ENCODE results near the gene DCDC2B. TPM values are rescaled to one million over a fixed set of nuclear protein-coding genes. Genes with fewer than 3 reads are reported as not detected.

The DCDC2B gene
- total and polyA plus RNA-seq, 7 donors: 0.04 TPM; not detected in 6

DNA sequence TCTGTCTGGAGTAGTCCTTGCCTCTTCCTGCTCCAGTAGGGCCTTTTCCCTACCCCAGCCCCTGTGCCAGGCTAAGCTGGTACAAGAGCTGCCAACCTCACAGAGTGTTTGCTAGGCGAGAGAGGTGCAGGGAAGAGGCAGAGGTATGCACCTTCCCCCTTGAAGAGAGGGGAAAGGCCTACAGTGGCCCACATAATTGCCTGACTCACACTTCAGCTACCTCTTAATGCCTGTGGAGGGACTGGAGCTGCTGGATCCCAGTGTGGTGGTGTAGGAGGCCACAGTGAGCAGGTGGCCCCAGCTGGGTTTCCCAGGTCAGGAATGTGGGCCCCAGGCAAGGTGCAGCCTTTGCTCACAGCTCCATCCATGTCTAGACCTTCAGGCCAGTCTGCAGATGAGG, 11.8 kb upstream of the DCDC2B start:
- TF ChIP-seq POLR2A (IDR thresholded peaks at IDR 0.05) (no peak), EP300 (IDR thresholded peaks at IDR 0.05) (no peak), POLR2AphosphoS5 (IDR thresholded peaks at IDR 0.05) (no peak)
- TF ChIP-seq, protein P1, sequence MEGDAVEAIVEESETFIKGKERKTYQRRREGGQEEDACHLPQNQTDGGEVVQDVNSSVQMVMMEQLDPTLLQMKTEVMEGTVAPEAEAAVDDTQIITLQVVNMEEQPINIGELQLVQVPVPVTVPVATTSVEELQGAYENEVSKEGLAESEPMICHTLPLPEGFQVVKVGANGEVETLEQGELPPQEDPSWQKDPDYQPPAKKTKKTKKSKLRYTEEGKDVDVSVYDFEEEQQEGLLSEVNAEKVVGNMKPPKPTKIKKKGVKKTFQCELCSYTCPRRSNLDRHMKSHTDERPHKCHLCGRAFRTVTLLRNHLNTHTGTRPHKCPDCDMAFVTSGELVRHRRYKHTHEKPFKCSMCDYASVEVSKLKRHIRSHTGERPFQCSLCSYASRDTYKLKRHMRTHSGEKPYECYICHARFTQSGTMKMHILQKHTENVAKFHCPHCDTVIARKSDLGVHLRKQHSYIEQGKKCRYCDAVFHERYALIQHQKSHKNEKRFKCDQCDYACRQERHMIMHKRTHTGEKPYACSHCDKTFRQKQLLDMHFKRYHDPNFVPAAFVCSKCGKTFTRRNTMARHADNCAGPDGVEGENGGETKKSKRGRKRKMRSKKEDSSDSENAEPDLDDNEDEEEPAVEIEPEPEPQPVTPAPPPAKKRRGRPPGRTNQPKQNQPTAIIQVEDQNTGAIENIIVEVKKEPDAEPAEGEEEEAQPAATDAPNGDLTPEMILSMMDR (IDR thresholded peaks at IDR 0.05): no peak
- WGBS, 2 donors: 92 to 94% methylated on average over 1 of the region's 1 CpG
- no peak for DNase-seq
- Histone ChIP-seq H3K27ac (no peak overlapping the region), H3K9me3 (no peaks in the 10 kb centered on the region), H3K27me3 (no peaks in the 10 kb centered on the region), H3K4me3 (no peak overlapping the region), H3K4me1 (peaks cover 0 to 25% (median 22%) of the 10 kb centered on the region in 4 donors), H3K36me3 (peaks cover 32 to 61% (median 44%) of the 10 kb centered on the region in 4 donors)
- intact Hi-C loops (cut with DNase I): no loop called here

DNA sequence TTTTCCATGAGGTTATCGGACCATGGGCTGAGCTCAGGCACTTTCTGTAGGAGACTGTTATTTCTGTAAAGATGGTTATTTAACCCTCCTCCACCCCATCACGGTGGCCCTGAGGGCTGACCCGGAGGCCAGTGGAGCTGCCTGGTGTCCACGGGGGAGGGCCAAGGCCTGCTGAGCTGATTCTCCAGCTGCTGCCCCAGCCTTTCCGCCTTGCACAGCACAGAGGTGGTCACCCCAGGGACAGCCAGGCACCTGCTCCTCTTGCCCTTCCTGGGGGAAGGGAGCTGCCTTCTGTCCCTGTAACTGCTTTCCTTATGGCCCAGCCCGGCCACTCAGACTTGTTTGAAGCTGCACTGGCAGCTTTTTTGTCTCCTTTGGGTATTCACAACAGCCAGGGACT, 11.1 kb upstream of the DCDC2B start:
- no peak overlapping the region for H3K27ac ChIP-seq
- no peak for DNase-seq
- 76 to 84% methylated on average over 6 of the region's 6 CpGs for WGBS, 2 donors
- no peak overlapping the region for H3K4me3 ChIP-seq
- TF ChIP-seq EP300 (IDR thresholded peaks at IDR 0.05) (no peak), POLR2A (IDR thresholded peaks at IDR 0.05) (no peak), POLR2AphosphoS5 (IDR thresholded peaks at IDR 0.05) (no peak)
- TF ChIP-seq, protein P1 (IDR thresholded peaks at IDR 0.05): no peak
- H3K4me1 ChIP-seq: peaks cover 0 to 30% (median 23%) of the 10 kb centered on the region in 4 donors
- H3K36me3 ChIP-seq: peaks cover 24 to 53% (median 36%) of the 10 kb centered on the region in 4 donors
- H3K27me3 ChIP-seq: no peaks in the 10 kb centered on the region
- intact Hi-C loops (cut with DNase I): no loop called here
- H3K9me3 ChIP-seq: no peaks in the 10 kb centered on the region

DNA sequence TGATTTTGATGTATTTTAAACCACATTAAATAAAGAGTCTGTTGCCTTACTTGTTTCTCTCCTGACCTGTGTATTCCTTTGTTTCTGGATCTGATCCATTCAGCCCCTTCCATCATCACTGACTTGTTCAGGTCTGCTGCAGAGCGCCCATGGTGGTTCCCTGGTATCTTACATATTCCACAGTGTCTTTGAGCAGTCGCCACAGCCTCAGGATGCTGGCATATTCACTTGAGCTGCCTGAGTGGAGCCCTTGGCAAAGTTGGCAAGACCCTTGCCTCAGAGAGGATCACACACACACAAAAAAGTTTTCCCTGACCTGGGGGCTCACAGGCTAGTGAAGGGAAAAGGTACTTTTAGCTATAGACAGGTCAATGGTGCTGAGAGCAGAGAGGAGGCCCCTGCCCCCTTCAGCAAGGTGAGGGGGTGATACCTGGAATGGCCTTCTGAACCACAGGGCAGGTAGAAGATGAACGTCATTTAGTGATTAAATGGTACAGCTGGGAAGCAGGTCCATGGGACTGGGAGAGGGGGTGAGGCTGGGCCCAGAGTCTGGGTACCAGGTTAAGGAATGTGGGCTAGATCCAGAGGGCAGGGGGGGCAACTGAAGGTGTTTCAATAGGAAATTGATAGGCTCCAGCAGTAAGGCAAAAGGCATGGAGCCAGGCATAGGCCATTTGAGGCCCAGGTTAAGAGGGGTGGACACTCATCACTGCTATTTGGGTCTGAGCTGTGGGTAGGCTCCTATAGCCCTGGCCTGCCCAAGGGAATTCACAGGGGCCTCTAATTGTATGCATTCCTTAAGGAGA, 10.4 kb upstream of the DCDC2B start:
- H3K4me1 ChIP-seq: peaks cover 0 to 30% (median 23%) of the 10 kb centered on the region in 4 donors
- no peaks in the 10 kb centered on the region for H3K9me3 ChIP-seq
- 84 to 85% methylated on average over 3 of the region's 3 CpGs for WGBS, 2 donors
- no peak for TF ChIP-seq POLR2A (IDR thresholded peaks at IDR 0.05)
- no peak for TF ChIP-seq EP300 (IDR thresholded peaks at IDR 0.05)
- no peak for TF ChIP-seq POLR2AphosphoS5 (IDR thresholded peaks at IDR 0.05)
- TF ChIP-seq, protein P1 (IDR thresholded peaks at IDR 0.05): no peak
- peak overlapping the region in 2 of 4 donors; percentile 88 to 89 for H3K27ac ChIP-seq
- no peaks in the 10 kb centered on the region for H3K27me3 ChIP-seq
- no peak for DNase-seq
- H3K36me3 ChIP-seq: peaks cover 18 to 47% (median 30%) of the 10 kb centered on the region in 4 donors
- no peak overlapping the region for H3K4me3 ChIP-seq
- intact Hi-C loops (cut with DNase I): no loop called here

DNA sequence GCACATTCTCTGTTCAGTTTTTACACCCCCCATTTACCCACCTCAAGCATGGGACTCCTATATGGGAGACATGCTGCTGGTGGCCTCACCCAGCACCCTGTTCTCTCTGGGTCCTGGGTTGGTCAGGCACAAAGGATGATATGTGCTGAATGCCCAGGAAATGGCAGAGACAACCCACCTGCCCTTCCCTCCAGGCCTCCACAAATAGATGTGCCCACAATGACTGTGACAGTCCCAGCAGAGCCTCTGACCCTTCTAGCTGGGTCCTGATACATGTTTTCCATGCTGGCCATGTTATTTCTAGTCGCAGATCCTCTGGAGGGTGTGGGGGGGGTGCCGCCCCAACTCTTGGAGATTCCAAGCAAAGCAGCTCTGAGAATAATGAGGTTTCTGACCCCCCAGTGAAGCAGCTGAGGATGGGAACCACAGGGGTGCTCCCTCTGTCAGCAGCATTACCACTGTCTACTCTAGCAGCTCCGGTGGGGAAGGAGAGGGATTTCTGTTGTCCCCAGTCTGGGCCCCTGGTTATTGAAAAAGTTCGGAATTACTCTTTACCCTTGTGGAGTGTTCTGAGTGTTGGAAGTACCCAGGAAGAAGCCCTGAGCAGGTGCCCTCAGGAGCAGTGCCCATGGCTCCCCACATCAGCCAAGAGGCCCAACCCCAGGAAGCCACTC, 9.7 kb upstream of the DCDC2B start:
- Histone ChIP-seq H3K36me3 (peaks cover 11 to 40% (median 22%) of the 10 kb centered on the region in 4 donors), H3K4me1 (peaks cover 0 to 30% (median 23%) of the 10 kb centered on the region in 4 donors), H3K4me3 (no peak overlapping the region), H3K27ac (peak overlapping the region; percentile 85 to 90 (median 88)), H3K27me3 (no peaks in the 10 kb centered on the region), H3K9me3 (no peaks in the 10 kb centered on the region)
- 77 to 89% methylated on average over 4 of the region's 4 CpGs for WGBS, 2 donors
- no peak for DNase-seq
- intact Hi-C loops (cut with DNase I): no loop called here
- TF ChIP-seq EP300 (IDR thresholded peaks at IDR 0.05): no peak

DNA sequence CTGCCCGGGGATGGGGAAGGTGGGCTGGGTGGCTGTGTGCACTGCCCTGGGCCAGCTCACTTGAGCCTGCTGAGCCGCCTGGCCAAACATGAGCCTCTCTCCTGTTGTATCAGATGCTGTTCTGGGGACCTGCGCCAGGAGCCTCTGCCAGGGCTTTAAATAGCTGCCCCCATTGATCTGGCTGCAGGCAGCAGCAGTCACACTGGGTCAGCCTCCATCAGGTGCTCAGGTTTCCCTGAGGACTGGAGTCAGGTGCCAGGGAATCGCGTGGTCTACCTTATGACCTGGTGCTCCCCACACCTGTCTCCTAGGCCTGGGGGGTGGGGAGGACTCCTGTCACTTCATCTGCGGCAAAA, 9.2 kb upstream of the DCDC2B start:
- H3K4me3 ChIP-seq: peak overlapping the region in 3 of 4 donors; percentile 59 to 65 (median 64)

More for the DNA sequence above, 9.2 kb upstream of the DCDC2B start:
- Histone ChIP-seq H3K9me3 (no peaks in the 10 kb centered on the region), H3K36me3 (peaks cover 6 to 35% (median 17%) of the 10 kb centered on the region in 4 donors), H3K27me3 (no peaks in the 10 kb centered on the region), H3K4me1 (peaks cover 0 to 33% (median 24%) of the 10 kb centered on the region in 4 donors), H3K27ac (peak overlapping the region; percentile 85 to 90 (median 88))
- peak; percentile 80 for DNase-seq
- 64 to 69% methylated on average over 6 of the region's 6 CpGs for WGBS, 2 donors
- intact Hi-C loops (cut with DNase I): no loop called here
- TF ChIP-seq POLR2AphosphoS5 (IDR thresholded peaks at IDR 0.05) (peak in 1 of 4 donors; percentile 21), EP300 (IDR thresholded peaks at IDR 0.05) (no peak)

All from sigmoid colon (tissue), 7 donors.